Skin epidermis (tissue), 12 donors: Measurements from ENCODE around the gene RETREG1.

Source experiments
- H3K27ac ChIP-seq, 21 experiments: fragments of 200-600 bp; sonication (generic) in 11 of 21; one replicate each; pipeline ENCODE4 v1.5.0; 2020; ENCODE audit warnings: mild to moderate bottlenecking in 3 of 21, inconsistent platforms in 2 of 21, moderate library complexity in 2 of 21
- H3K4me3 ChIP-seq, 7 experiments: fragments of 200-600 bp; sonication (generic) in 2 of 7; one replicate each; pipeline ENCODE4 v1.5.0; 2020; ENCODE audit warnings: inconsistent platforms in 2 of 7, mild to moderate bottlenecking in 2 of 7, moderate library complexity in 1 of 7

RETREG1 gene

DNA sequence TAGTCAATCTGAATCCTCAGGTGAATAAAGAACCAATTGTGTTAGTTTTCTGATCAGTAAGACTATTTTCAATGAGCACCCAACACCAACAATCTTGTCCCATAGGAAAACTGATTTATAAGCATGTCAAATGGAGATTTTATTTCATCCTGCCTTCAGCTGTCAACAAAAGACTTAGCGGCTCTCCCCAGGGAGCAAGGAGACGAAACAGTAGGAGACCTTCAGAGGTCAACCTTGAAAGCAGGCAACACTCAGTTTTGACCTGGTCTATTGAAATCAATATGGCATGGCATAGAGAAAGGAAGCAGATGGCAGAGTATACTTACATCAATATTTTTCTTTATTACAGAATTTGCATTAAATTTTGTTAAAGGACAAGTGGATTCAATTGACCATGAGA lies 185.3 kb downstream of the RETREG1 start:
- H3K4me3 ChIP-seq = no peak overlapping the region

DNA sequence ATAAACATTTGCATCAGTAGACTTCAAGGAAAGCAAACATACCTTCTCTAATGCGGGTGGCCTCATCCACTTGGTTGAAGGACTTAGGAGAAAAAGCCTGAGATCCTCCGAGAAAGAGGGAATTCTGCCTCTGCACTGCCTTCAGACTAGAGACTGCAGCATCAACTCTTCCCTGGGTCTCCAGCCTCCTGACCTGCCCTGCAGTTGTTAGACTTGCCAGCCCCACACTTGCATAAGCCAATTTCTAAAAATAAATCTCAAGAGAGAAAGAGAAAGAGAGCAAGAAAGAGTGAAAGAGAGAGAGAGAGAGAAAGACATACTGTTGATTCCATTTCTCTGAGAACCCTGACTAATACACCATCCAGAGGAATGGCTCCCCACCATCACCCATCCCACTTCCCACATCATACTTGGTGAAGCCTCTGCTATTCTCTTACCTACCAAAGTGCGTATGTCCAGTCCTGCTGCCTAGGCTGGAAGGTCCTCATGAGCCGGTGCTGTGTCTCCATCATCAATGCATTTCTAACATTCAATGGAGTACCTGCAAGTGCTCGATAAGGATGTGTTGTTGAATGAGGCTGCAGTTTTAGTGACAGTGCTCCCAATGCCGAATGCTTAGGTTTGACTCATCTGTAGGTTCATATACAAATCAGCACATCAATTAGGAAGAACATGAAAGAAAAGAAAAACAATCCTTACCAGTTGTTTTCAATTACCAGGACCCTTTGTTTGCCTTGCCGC lies 186.3 kb downstream of the RETREG1 start:
- Histone ChIP-seq H3K27ac (no peak overlapping the region), H3K4me3 (no peak overlapping the region)

More for the DNA sequence above, 185.3 kb downstream of the RETREG1 start:
- H3K27ac ChIP-seq = no peak overlapping the region

DNA sequence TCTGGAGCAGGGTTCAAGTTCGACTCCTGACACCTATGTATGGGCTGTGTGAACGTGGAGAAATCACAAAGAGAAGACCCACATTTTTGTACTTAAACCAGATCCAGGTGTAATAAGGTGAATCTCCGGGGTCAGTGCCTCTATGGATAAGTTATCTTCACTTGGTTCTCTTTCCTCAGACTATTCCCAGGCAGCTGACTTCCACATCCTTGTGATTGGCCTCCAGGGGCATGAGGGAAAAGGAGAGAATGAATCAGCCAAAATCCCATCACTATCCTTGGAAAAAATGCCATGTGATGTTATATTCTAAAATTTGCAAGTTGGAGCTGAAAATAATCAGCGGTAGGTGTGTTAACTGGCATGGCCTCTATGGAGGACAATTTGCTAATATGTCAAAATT lies 188.4 kb downstream of the RETREG1 start:
- H3K4me3 ChIP-seq = no peak overlapping the region
- no peak overlapping the region for H3K27ac ChIP-seq

GRCh38 chr5:16427587-16427986 lies 189.2 kb downstream of the RETREG1 start:
- H3K4me3 ChIP-seq = no peak overlapping the region
- H3K27ac ChIP-seq = no peak overlapping the region
